Measurements from ENCODE around the gene IQGAP1. TPM values are rescaled to one million over a fixed set of nuclear protein-coding genes. Genes with fewer than 3 reads are reported as not detected.

Gene IQGAP1, protein sequence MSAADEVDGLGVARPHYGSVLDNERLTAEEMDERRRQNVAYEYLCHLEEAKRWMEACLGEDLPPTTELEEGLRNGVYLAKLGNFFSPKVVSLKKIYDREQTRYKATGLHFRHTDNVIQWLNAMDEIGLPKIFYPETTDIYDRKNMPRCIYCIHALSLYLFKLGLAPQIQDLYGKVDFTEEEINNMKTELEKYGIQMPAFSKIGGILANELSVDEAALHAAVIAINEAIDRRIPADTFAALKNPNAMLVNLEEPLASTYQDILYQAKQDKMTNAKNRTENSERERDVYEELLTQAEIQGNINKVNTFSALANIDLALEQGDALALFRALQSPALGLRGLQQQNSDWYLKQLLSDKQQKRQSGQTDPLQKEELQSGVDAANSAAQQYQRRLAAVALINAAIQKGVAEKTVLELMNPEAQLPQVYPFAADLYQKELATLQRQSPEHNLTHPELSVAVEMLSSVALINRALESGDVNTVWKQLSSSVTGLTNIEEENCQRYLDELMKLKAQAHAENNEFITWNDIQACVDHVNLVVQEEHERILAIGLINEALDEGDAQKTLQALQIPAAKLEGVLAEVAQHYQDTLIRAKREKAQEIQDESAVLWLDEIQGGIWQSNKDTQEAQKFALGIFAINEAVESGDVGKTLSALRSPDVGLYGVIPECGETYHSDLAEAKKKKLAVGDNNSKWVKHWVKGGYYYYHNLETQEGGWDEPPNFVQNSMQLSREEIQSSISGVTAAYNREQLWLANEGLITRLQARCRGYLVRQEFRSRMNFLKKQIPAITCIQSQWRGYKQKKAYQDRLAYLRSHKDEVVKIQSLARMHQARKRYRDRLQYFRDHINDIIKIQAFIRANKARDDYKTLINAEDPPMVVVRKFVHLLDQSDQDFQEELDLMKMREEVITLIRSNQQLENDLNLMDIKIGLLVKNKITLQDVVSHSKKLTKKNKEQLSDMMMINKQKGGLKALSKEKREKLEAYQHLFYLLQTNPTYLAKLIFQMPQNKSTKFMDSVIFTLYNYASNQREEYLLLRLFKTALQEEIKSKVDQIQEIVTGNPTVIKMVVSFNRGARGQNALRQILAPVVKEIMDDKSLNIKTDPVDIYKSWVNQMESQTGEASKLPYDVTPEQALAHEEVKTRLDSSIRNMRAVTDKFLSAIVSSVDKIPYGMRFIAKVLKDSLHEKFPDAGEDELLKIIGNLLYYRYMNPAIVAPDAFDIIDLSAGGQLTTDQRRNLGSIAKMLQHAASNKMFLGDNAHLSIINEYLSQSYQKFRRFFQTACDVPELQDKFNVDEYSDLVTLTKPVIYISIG (N-terminal part only)
- total RNA-seq: 148 and 188 TPM in 2 replicates

DNA sequence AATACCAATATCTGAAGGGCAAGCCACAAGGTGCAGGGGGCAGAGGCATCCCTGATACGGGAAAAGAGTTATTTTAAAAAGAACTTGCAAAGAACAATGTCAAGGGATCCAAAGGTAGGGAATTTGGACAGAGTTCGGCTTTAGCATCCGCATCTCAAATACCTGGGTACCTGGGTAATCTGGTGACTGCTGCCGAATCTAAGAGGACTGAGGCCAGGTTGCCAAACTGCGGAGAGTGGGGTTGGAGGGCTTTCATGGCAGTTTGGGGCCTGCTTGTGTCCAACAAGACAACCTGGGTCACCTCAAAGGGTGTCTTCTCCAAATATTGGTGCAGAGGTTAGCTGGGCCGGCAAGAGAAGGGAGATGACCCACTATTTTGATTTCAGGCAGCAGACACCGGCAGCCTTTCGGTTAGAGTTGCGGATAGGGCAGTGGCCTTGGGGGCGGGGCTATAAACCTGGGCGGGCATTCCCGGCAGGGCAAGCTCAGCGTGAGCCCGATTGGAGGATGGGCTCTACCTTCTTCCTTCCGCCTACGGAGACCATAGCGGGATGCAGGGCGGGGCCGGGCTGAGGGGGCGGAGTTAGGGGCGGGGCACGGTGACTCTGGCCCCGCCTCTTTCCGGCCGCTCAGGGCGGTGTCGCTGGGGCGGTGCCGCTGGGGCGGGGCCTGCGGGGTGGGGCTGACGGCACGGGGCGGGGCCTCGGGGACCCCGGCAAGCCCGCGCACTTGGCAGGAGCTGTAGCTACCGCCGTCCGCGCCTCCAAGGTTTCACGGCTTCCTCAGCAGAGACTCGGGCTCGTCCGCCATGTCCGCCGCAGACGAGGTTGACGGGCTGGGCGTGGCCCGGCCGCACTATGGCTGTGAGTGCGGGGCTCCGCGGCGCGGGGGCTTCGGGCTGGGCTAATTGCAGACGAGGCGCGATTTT is at the start of gene IQGAP1:
IQGAP1 (plus strand) TSS at position 709 of the 928 bp plus-strand sequence; CDS start at position 809, 100 bp downstream.

DNA sequence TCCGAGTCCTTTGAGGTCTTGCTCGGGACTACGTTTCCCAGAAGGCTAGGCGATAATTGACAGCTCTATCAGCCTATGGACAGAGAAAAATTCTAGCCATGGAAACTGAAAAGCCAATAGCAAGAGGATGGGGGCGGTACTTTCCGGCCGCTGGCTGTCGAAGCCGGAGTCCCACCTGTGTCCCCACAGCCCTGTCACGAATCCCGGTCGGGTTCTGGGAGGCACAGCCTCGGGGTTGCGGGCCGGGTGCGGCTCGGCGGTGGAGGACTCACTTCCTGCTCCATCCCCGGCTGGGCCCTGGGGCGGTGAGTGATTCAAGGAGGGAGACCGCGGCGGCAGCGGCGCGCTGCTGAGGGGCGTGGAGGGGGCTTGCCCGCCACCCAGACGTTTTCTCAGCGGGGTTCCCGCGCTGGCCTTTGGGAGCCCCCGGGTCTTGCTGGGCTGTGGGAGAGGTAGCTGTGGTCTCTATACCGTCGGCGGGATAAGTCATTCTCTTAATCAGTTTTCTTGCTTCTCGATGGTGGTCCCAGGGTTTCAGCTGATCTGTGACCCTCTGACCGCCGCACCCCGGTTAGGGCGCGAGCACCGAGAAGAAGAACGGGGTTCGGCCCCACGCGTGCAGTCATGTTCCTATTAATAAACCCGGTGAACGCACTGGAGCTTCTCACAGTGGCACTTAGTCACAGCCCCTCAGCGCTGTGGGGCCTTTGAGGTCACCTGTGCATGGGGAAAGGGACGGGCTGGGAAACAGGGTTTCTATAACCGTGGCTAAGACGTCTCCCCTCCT is 35.7 kb upstream of the IQGAP1 start, which contains the start of gene ZNF774:
ZNF774 (plus strand) TSS at position 178 of the 787 bp plus-strand sequence. CDS start 2,377 bp downstream, outside the sequence.

GRCh38 chr15:90529371-90530249 is 141.6 kb downstream of the IQGAP1 start, which contains the start of gene CRTC3:
TSS of gene CRTC3 (plus strand) at chr15:90529923. CDS start at chr15:90530072, 149 bp downstream.

Other genes with a start within 250 kb of the IQGAP1 start
- gene SEMA4B, start 186.9 kb upstream of the IQGAP1 start, total RNA-seq: 13.8 and 19.3 TPM in 2 replicates
- 47.1 and 57.7 TPM in 2 replicates for gene CIB1, start 154.3 kb upstream of the IQGAP1 start, total RNA-seq
- 1.2 and 2.3 TPM in 2 replicates for gene GDPGP1, start 154.0 kb upstream of the IQGAP1 start, total RNA-seq
- gene TTLL13, start 138.7 kb upstream of the IQGAP1 start, total RNA-seq: not detected in 2 replicates
- 65.2 and 72.8 TPM in 2 replicates for gene NGRN, start 122.6 kb upstream of the IQGAP1 start, total RNA-seq
- gene ZNF774, start 36.0 kb upstream of the IQGAP1 start, total RNA-seq: 0.18 and 0.29 TPM in 2 replicates
- 9.8 and 10.8 TPM in 2 replicates for gene CRTC3, start 141.7 kb downstream of the IQGAP1 start, total RNA-seq